Central memory CD4-positive, alpha-beta T cell (primary cell): ENCODE measurements around the gene NDRG3.
A peak's percentile ranks its signal among the peaks of the same experiment; 100 is the strongest.
"Not testable (repeated sequence)": the region's sequence is repeated elsewhere in the genome, so short reads cannot be mapped to it uniquely, and the experiment has no call there.

Source experiments
- DNase-seq: peaks from one replicate; pipeline ENCODE4 v3.0.0; 2022

The NDRG3 gene

DNA sequence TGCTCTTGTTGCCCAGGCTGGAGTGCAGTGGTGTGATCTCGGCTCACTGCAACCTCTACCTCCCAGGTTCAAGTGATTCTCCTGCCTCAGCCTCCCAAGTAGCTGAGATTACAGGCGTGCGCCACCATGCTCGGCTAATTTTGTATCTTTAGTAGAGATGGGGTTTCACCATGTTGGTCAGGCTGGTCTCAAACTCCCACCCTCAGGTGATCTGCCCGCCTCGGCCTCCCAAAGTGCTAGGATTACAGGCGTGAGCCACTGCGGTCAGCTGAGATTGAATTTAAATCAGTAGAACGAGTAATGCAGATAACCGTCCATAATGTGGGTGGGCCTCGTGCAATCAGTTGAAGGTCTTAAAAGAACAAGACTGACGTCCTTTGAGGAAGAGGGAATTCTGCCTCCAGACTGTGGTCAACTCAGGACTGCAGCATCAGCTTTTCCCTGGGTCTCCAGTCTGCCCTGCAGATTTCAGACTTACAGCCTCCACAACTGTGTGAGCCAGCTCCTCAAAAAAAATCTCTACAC is 107.0 kb downstream of the NDRG3 start:
- not testable (repeated sequence) for DNase-seq

DNA sequence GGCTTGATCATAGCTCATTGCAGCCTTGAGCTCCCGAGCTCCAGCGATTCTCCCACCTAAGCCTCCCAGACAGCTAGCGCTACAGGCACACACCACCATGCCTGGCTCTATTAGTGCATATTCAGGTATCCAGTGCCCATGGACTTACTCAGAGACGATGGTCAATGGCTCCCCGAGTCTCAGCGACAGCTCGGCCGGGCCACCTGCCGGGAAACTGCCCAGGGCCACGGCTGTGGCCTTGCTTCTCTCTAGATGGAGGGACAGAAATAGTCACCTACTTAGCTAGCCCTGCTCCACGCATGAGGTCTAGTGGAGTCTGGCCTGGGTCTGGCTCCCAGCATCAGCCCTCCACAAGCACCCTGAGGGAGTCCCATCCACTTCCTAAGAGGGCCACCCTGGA is 111.5 kb downstream of the NDRG3 start:
- DNase-seq: no peak

DNA sequence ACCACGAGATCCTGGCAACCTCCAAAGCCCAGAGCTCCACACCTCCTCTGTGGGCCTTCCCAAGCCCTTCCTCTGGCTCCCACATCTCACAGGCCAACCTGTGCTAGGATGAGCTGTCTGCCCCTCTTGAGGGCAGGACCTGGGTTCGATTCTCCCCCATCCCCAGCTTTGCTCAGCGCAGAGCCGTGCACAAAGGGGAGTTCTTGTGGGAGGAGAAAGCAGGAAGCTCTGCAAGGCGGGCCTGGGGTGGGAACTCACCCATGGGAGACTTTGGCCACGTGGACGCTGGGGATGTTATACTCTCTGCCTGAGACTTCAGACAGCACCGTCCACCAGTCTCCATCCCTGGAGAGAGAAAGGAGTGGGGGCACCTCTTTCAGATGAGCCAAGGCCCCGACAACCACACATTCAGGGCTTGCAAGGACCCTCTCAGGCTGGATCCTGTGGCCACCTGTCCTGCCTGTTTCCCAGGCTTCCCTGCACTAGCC is 112.6 kb downstream of the NDRG3 start:
- DNase-seq: no peak

DNA sequence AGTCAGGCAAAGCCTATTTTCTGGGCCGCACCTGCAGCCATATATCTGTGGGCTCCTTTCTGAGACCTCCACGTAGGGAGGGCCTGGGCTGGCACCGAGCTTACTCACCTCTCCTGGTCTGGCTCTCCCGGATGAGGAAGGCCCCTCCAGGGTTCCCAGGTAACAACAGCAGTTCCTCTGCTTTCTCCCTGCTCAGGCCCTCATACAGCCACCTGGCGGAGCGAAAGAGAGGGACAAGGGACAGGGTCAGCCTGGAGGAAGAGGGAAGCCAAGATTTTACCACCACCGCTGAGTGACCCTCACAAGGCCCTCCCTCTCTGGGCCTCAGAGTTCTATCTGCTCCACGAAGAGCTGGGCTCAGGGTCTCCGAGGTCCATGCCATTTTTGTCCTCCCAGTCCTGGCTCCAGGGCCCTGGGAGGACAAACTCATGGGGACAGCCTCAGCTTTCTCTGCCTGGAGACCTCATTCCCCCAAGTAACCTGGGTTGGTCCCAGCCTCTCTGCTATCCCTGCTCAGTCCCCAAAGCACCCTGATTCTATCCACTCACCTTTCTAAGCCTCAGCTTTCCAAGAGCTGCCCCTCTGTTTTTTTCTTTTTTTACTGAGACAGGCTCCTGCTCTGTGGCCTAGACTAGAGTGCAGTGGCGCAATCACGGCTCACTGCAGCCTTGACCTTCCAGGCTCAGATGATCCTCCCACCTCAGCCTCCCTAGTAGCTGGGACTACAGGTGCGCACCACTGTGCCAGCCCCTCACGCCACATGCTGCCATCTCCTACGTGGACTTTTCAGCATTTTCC is 113.2 kb downstream of the NDRG3 start:
- no peak for DNase-seq

DNA sequence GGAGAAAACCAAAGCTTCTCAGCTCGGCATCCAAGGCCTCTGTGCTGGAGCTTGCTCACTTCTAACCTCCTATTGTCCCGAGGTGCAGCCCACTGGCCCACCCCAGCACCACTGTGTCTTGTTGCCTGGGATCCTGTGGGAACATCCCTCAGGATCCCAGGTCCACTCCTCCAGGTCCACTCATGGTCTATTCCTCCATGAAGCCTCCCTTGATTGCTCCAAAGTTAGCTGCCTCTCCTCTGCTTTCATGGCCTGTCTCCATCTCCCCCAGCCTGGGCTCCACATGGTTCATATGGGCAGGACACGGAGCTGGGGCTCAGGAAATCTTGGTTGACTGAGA is 113.8 kb downstream of the NDRG3 start:
- no peak for DNase-seq

DNA sequence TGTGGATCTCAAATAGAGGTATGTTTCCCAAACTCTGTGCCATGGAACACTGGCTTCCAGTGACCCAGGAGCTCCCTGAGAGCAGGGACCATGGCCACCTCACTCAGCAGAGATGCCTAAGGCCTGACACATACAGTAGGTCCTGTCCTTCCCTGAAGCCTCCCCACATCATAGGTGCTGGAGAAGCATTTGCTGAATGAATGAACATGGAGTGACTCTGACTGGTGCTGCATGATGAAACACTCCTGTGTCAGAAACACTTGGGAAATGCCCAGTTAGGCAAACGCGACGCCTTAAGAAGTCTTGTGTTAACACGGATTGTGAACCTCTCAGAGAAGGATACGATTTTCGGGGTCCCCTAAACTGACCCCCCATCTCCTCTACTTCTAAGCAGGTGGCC is 114.2 kb downstream of the NDRG3 start:
- no peak for DNase-seq

DNA sequence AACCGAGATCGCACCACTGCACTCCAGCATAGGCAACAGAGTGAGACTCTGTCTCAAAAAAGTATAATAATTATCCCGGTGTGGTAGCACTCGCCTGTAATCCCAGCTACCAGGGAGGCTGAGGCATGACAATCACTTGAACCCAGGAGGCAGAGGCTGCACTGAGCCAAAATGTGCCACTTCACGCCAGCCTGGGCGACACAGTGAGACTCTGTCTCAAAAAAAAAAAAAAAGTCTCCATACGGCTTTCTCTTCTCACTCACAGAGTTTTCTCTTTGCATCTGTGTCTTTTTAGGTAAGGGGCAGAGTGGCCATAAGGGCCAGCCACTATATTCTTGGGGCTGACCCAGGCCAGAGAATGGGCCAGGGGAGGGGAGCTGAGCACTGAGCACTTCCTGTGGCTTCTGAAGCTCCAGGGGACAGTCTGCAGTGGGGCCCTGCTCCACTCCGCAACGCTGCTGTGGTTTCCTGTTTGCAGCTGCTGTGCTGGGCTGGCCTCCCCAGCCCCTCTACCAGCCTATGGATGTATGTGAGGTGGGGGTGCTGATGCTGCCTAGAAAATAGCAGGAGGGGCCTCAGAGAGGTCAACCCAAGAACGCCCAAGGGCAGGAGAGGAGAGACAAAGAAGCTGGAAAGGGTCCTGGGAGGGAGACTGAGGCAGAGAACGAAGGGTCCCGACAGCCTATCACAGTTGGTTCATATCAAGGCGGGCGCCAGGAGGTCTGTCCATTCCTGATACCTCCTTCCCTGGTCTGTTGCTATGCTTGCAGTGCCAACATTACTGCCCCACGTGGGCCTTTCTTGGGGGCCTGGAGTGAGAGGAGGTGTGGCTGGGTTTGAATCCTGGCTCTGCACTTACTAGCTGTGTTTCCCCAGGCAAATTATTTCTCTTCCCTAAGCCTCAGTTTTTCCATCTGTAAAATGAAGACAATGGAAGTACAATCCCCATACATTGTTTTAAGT is 115.9 kb downstream of the NDRG3 start:
- DNase-seq: peak; percentile 47

DNA sequence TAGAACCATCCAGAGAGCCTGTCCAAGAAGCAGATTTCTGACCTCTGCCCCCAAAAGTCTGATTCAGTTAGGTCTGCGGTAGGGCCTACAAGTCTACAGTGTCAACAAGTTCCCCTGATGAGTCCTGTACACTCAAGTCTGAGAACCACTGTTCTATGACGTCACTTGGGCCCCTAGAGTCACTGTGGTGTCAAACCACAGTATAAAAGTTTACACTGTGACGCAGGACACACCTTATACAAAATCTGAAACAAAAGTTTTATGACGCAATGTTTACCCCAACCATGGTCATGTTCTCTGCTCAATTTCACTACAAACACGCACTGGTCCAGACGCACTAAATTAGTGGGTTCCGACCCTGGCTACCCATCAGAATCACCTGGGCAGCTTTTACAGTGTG is 117.8 kb downstream of the NDRG3 start:
- DNase-seq: no peak

DNA sequence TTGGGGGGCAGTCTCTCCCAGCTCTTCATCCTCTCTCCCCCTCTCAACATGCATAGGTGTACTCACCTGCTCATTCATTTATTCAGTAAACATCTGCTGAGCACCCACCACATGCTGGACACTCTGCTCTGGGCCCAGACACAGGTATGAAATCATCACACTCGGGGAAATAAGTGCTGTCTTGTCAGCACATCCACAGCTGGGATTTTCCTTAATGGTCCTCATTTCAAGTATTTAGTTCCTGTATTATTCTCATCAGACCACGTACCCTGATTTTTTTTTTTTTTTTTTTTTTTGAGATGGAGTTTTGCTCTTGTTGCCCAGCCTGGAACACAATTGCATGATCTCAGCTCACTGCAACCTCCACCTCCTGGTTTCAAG is 121.0 kb downstream of the NDRG3 start:
- no peak for DNase-seq

DNA sequence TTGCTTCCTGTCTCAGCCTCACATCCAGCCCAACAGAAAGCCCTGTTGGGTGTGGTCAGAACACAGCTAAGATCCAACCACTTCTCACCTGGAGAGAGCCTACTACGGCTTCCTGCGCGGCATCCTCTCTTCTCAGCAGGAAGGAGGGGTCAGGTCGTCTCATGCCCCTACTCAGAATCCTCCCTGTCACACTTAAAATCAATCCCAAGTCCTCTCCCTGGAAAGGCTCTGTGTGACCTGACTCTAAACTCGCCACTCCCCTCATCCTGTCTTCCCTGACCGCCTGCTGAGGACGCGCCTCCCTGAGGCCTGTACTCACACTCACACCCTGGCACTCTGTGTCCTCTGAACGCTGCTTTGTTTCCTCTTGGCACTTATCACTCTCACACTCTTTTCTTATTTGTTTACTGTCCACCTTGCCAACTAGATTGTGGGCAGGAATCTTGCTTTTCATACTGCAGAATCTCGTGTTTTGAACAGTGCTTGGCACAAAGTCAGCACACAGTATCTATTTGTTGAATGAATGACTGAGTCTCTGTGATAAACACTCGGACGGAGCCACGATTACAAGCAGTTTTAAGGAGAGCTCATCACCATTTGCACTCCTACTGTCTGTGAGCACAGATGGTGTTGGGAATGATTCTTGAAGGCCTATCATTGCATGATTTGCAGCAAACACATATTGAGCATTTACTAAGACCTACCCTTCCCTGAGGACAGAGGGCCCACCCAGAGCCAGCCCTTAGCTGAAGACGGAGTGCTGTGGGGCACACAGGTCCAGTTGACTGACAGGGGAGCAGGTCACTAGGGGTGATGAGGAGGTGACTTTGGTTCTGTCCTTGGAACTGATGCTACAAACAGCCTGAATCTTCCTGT is 121.6 kb downstream of the NDRG3 start:
- no peak for DNase-seq

DNA sequence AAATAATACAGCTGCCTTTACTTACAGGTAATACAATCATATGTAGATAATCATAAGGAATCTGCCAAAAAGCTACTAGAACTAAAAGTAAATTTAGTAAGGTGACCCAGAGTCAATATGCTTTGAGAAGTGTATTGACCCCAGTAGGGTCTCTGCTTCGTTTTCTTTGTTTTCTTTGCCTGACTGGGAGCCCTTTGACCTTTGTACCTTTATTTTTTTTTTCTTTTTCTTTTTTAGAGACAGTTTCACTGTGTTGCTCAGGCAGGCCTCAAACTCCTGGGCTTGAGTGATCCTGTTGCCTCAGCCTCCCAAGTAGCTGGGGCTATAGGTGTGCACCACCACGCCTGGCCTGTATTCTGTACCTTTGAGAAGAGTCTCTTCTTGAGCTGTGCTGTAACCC is 122.4 kb downstream of the NDRG3 start:
- no peak for DNase-seq

DNA sequence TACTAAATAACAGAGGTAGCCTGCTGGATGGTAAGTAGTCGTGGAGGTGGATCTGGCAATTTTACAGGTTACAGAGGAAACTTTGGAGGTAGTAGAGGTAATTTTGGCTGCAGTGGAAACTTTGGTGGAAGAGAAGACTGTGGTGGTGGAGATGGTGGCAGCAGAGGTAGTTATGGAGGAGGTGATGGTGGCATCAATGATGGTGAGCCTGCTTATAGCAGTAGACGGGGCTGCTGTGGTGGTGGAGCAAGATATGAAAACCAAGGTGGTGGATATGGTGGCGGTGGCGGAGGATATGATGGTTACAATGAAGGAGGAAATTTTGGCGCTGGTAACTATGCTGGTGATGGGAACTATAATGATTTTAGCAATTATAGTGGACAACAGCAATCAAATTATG is 125.0 kb downstream of the NDRG3 start:
- DNase-seq: no peak

DNA sequence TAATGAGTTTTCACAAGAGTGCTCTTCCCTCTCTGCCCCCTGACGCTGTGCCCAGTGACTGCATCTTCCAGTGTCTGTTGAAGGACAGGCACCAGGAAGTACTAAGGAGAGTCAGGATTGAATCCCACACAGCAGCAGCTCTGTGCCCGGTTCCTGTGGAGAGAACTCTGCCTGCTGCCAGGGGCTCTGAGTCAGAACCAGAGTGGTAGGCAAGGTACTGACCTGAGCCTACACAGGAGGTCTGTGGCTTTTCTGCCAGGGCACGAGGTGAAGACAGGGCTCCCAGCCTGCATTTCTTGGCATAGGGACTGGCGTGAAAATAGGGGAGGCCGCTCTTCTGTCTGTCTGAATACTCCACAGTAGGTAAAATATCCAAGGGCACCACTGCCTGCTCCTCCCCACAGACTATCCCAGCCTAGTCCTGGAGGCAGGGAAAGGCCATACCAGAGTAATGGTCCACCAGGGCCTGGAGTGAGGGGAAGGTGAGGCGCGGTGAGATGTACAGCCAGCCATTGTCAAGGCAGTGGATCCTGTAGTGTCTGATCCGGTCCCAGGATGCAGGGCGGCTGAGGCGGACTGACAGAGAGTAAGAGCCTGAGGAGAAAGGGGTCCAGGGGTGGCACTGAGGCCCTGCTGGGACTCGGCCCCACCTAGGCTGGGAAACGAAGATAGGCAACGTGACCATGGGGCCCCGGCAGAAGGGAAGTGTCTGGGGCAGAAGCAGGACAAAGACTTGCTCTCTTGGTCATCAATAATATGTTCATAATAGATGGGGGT is 130.9 kb downstream of the NDRG3 start:
- DNase-seq: no peak

DNA sequence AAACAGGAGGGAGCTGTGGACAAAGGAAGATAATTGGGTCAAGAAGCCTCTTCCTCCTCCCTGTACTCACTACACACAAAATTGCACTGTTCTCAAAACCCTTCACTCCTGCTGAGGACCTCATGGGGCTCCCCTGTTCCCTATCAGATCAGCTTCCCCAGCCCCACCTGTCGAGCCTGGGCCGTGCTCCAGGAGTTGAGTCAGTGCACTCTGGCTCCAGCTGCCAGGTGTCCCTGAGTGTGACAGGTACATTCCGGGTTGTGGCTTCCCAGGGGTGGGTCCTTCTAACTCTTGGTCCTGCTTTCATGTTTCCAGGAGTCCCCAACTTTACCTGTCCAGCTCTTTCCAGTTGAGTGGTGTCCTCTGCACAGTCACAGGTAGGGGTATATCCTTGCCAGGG is 131.9 kb downstream of the NDRG3 start:
- DNase-seq: no peak

DNA sequence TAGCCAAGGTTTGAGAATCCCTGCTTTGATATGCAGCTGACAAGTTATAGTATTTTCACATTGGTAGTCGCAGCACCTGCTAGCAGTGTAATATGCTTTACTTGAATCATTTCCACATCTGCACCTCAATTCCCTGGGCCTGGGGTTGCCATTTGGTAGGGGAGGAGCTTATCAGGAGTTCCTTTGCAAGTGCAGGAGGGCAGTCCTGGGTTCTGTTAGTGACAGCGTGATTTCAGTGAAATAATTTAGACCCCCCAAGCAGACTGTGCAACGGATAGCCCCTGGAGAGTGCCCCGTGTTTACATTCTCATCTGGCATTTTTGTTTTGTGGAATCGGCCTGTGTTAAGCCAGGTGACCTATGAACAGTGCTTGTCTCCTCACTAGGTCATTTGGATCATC is 134.3 kb downstream of the NDRG3 start:
- no peak for DNase-seq

DNA sequence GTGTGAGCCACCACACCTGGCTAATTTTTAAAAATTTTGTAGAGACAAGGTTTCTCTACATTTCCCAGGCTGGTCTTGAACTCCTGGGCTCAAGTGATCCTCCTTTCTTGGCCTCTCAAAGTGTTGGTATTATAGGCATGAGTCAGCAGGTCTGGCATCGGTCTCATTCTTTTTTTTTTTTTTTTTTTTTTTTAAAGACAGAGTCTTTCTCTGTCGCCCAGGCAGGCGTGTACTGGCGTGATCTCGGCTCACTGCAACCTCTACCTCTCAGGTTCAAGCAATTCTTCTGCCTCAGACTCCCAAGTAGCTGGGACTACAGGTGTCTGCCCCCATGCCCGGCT is 137.5 kb downstream of the NDRG3 start:
- DNase-seq: not testable (repeated sequence)

DNA sequence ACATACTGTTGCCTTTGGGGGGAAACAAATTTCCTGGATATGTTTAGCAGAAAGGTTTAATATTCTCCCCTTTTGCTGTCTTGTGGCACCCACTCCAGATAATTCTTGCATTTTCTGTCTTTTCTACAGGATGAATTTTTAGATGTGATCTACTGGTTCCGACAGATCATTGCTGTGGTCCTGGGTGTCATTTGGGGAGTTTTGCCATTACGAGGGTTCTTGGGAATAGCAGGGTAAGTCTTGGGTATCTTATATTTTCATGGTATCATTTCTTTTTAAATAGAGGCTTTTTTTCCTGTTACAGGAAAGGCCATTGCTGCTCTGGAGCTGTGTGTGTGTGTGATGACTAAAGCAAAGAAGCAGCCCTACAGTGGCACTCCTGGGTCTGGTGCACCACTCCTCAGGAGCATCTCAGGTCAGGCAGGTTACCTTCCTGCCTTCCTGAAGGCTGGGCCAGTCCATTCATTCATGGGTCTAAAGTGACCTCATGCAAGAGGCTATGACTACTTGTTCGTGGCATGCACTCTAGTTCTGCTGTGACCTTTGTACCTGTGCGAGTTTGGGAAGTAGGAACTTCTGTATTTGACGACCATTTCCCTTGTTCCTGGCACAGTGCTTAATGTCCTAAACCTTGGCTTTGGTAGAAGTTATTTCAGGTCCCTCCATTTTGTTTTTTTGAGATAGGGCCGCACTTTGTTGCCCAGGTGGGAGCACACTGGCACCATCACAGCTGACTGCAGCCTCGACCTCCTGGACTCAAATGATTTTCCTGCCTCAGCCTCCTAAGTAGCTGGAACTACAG is 138.1 kb downstream of the NDRG3 start:
- DNase-seq: no peak

DNA sequence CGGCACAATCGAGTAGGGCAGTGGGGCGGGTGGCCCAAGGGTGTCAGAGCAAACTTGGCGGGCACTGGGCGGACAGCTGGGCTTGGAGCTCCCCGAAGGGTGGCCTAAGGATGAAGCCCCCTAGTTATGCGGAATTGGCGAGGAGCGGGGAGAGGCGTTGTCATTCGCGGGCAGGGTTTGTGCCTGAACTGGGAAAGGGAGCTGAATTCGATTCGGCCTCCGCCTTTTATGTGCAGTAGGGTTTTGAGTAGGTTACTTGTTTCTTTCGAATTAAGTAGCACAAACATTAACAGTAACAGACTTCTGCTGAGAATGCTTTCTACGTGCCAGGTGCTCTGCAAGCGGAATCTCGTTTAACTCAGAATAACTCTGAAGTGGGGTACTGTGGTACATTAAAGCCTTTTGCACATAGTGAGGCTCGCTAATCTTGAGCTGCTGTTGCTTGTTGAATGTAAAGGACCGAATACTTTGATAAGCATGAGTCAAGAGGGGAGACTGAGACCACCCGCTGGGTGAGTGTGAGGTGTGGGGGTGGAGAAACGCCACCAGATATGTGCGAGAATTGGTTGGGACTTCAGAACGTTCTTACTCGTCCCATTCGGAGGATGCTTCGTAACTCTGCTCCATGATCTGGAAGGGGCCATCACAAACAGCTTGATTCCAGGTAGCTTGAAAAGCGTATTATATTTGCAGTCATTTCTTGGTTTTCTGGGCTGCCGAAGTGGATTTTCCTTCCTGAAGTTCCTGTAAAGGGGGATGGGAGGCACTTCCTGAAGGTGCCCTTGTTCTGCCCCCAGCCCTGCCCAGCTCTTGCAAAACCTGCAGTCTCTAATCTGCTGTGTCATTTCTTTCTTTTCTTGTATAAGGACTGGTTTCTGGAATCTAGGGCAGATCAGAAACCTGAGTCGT is 139.5 kb downstream of the NDRG3 start:
- no peak for DNase-seq

DNA sequence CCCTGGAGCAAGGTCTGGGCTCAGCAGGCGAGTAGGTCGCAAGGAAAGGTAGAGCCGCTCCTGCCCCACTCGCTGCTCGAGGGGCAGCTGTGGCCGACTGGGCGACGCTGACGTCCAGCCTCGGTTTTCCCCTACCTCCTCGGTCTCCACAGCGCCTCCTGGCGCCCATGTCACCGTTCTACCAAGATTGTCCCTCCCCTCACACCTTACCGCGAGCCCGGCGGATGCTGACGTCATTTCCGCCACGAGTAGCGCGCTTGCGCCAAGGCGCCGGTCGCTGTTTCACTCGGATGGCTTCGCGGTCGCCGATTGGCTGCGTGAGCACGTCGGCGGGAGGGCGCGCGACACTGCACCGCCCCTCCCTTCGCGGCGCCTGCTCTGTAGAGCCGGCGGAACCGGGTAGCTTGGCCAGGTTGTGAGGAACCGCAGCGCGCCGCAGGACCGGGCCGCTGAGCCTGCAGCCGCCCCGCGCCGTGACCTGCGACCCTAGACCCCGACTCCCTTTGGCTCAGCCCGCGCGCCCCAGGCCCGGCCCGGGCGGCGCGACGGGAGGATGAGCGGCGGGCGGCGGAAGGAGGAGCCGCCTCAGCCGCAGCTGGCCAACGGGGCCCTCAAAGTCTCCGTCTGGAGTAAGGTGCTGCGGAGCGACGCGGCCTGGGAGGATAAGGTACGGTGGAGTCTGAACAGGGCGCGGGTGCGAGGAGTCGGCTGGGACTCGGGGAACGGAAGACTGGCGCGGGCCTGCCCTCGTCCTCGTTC is 140.3 kb downstream of the NDRG3 start, which contains the start of gene RAB5IF:
RAB5IF (plus strand) TSS at position 381 of the 759 bp plus-strand sequence; CDS start at position 554, 173 bp downstream.
- DNase-seq: peak; percentile 99
